ENCODE data around the gene ACSM6.
"Not testable (repeated sequence)": the region's sequence is repeated elsewhere in the genome, so short reads cannot be mapped to it uniquely, and the experiment has no call there.

Gene ACSM6

GRCh38 chr10:95236068-95236903, 42.2 kb downstream of the ACSM6 start:
- H3K27ac ChIP-seq (ENCODE audit: low read length) = no peak overlapping the region
- H3K4me3 ChIP-seq (ENCODE audit: low read depth in 1 of 2, low read length in 2 of 2) = no peak overlapping the region
- H3K9me3 ChIP-seq (ENCODE audit: control insufficient read depth in 1 of 2, low read length in 2 of 2) = no peaks in the 10 kb centered on the region
- peaks cover 20 to 25% of the 10 kb centered on the region in 2 donors for H3K36me3 ChIP-seq (ENCODE audit: control insufficient read depth in 1 of 2, insufficient read depth in 2 of 2, low read length in 2 of 2)
- H3K27me3 ChIP-seq (ENCODE audit: low read depth, low read length) = no peaks in the 10 kb centered on the region
- H3K4me1 ChIP-seq (ENCODE audit: control insufficient read depth in 1 of 2, insufficient read depth in 2 of 2, low read length in 2 of 2) = no peaks in the 10 kb centered on the region

GRCh38 chr10:95237376-95238170, 43.5 kb downstream of the ACSM6 start:
- H3K27me3 ChIP-seq (ENCODE audit: low read depth, low read length) = no peaks in the 10 kb centered on the region
- H3K36me3 ChIP-seq (ENCODE audit: control insufficient read depth in 1 of 2, insufficient read depth in 2 of 2, low read length in 2 of 2) = peaks cover 25 to 27% of the 10 kb centered on the region in 2 donors

GRCh38 chr10:95240096-95240495, 46.1 kb downstream of the ACSM6 start:
- peaks cover 17 to 24% of the 10 kb centered on the region in 2 donors for H3K36me3 ChIP-seq (ENCODE audit: control insufficient read depth in 1 of 2, insufficient read depth in 2 of 2, low read length in 2 of 2)
- H3K27ac ChIP-seq (ENCODE audit: low read length); H3K4me1 ChIP-seq (ENCODE audit: control insufficient read depth in 1 of 2, insufficient read depth in 2 of 2, low read length in 2 of 2); H3K9me3 ChIP-seq (ENCODE audit: control insufficient read depth in 1 of 2, low read length in 2 of 2); H3K4me3 ChIP-seq (ENCODE audit: low read depth in 1 of 2, low read length in 2 of 2); H3K27me3 ChIP-seq (ENCODE audit: low read depth, low read length): not testable (repeated sequence)

More at GRCh38 chr10:95237376-95238170, 43.5 kb downstream of the ACSM6 start:
- no peak overlapping the region for H3K4me3 ChIP-seq (ENCODE audit: low read depth in 1 of 2, low read length in 2 of 2)
- H3K27ac ChIP-seq (ENCODE audit: low read length) = no peak overlapping the region
- H3K4me1 ChIP-seq (ENCODE audit: control insufficient read depth in 1 of 2, insufficient read depth in 2 of 2, low read length in 2 of 2) = no peaks in the 10 kb centered on the region
- no peaks in the 10 kb centered on the region for H3K9me3 ChIP-seq (ENCODE audit: control insufficient read depth in 1 of 2, low read length in 2 of 2)

GRCh38 chr10:95240811-95241210, 46.8 kb downstream of the ACSM6 start:
- Histone ChIP-seq H3K4me3 (ENCODE audit: low read depth in 1 of 2, low read length in 2 of 2) (no peak overlapping the region), H3K36me3 (ENCODE audit: control insufficient read depth in 1 of 2, insufficient read depth in 2 of 2, low read length in 2 of 2) (peaks cover 17 to 31% of the 10 kb centered on the region in 2 donors), H3K27ac (ENCODE audit: low read length) (no peak overlapping the region), H3K27me3 (ENCODE audit: low read depth, low read length) (no peaks in the 10 kb centered on the region), H3K9me3 (ENCODE audit: control insufficient read depth in 1 of 2, low read length in 2 of 2) (no peaks in the 10 kb centered on the region), H3K4me1 (ENCODE audit: control insufficient read depth in 1 of 2, insufficient read depth in 2 of 2, low read length in 2 of 2) (no peaks in the 10 kb centered on the region)

GRCh38 chr10:95241533-95241932, 47.5 kb downstream of the ACSM6 start:
- Histone ChIP-seq H3K4me1 (ENCODE audit: control insufficient read depth in 1 of 2, insufficient read depth in 2 of 2, low read length in 2 of 2) (peaks cover 0 to under 1% of the 10 kb centered on the region in 2 donors), H3K4me3 (ENCODE audit: low read depth in 1 of 2, low read length in 2 of 2) (no peak overlapping the region), H3K9me3 (ENCODE audit: control insufficient read depth in 1 of 2, low read length in 2 of 2) (no peaks in the 10 kb centered on the region), H3K27ac (ENCODE audit: low read length) (no peak overlapping the region), H3K36me3 (ENCODE audit: control insufficient read depth in 1 of 2, insufficient read depth in 2 of 2, low read length in 2 of 2) (peaks cover 17 to 38% of the 10 kb centered on the region in 2 donors), H3K27me3 (ENCODE audit: low read depth, low read length) (no peaks in the 10 kb centered on the region)

- peaks cover 4 to 13% of the 10 kb centered on the region in 2 donors for H3K4me1 ChIP-seq (ENCODE audit: control insufficient read depth in 1 of 2, insufficient read depth in 2 of 2, low read length in 2 of 2)
- H3K9me3 ChIP-seq (ENCODE audit: control insufficient read depth in 1 of 2, low read length in 2 of 2) = no peaks in the 10 kb centered on the region
- H3K36me3 ChIP-seq (ENCODE audit: control insufficient read depth in 1 of 2, insufficient read depth in 2 of 2, low read length in 2 of 2) = peaks cover 16 to 37% of the 10 kb centered on the region in 2 donors
- H3K27me3 ChIP-seq (ENCODE audit: low read depth, low read length) = no peaks in the 10 kb centered on the region
- H3K27ac ChIP-seq (ENCODE audit: low read length) = no peak overlapping the region
- no peak overlapping the region for H3K4me3 ChIP-seq (ENCODE audit: low read depth in 1 of 2, low read length in 2 of 2)
Measured at GRCh38 chr10:95242581-95243317, 48.7 kb downstream of the ACSM6 start.

- Histone ChIP-seq H3K4me3 (ENCODE audit: low read depth in 1 of 2, low read length in 2 of 2) (no peak overlapping the region), H3K27me3 (ENCODE audit: low read depth, low read length) (no peaks in the 10 kb centered on the region), H3K27ac (ENCODE audit: low read length) (no peak overlapping the region), H3K4me1 (ENCODE audit: control insufficient read depth in 1 of 2, insufficient read depth in 2 of 2, low read length in 2 of 2) (peaks cover 4 to 15% of the 10 kb centered on the region in 2 donors), H3K9me3 (ENCODE audit: control insufficient read depth in 1 of 2, low read length in 2 of 2) (no peaks in the 10 kb centered on the region), H3K36me3 (ENCODE audit: control insufficient read depth in 1 of 2, insufficient read depth in 2 of 2, low read length in 2 of 2) (peaks cover 10 to 35% of the 10 kb centered on the region in 2 donors)
Measured at GRCh38 chr10:95243318-95243617, 49.2 kb downstream of the ACSM6 start.

GRCh38 chr10:95244152-95244551, 50.1 kb downstream of the ACSM6 start:
- H3K4me3 ChIP-seq (ENCODE audit: low read depth in 1 of 2, low read length in 2 of 2) = no peak overlapping the region
- peaks cover 4 to 15% of the 10 kb centered on the region in 2 donors for H3K4me1 ChIP-seq (ENCODE audit: control insufficient read depth in 1 of 2, insufficient read depth in 2 of 2, low read length in 2 of 2)
- no peaks in the 10 kb centered on the region for H3K27me3 ChIP-seq (ENCODE audit: low read depth, low read length)
- no peak overlapping the region for H3K27ac ChIP-seq (ENCODE audit: low read length)
- H3K36me3 ChIP-seq (ENCODE audit: control insufficient read depth in 1 of 2, insufficient read depth in 2 of 2, low read length in 2 of 2) = peaks cover 4 to 32% of the 10 kb centered on the region in 2 donors
- H3K9me3 ChIP-seq (ENCODE audit: control insufficient read depth in 1 of 2, low read length in 2 of 2) = no peaks in the 10 kb centered on the region

GRCh38 chr10:95245425-95246055, 51.5 kb downstream of the ACSM6 start:
- Histone ChIP-seq H3K4me3 (ENCODE audit: low read depth in 1 of 2, low read length in 2 of 2) (no peak overlapping the region), H3K9me3 (ENCODE audit: control insufficient read depth in 1 of 2, low read length in 2 of 2) (no peaks in the 10 kb centered on the region), H3K36me3 (ENCODE audit: control insufficient read depth in 1 of 2, insufficient read depth in 2 of 2, low read length in 2 of 2) (peaks cover 0 to 32% of the 10 kb centered on the region in 2 donors), H3K27ac (ENCODE audit: low read length) (no peak overlapping the region), H3K4me1 (ENCODE audit: control insufficient read depth in 1 of 2, insufficient read depth in 2 of 2, low read length in 2 of 2) (peaks cover 4 to 15% of the 10 kb centered on the region in 2 donors), H3K27me3 (ENCODE audit: low read depth, low read length) (no peaks in the 10 kb centered on the region)

- H3K9me3 ChIP-seq (ENCODE audit: control insufficient read depth in 1 of 2, low read length in 2 of 2) = no peaks in the 10 kb centered on the region
- H3K27ac ChIP-seq (ENCODE audit: low read length) = peak overlapping the region; percentile 49
- no peaks in the 10 kb centered on the region for H3K27me3 ChIP-seq (ENCODE audit: low read depth, low read length)
- peaks cover 0 to 28% of the 10 kb centered on the region in 2 donors for H3K36me3 ChIP-seq (ENCODE audit: control insufficient read depth in 1 of 2, insufficient read depth in 2 of 2, low read length in 2 of 2)
- peaks cover 4 to 15% of the 10 kb centered on the region in 2 donors for H3K4me1 ChIP-seq (ENCODE audit: control insufficient read depth in 1 of 2, insufficient read depth in 2 of 2, low read length in 2 of 2)
- no peak overlapping the region for H3K4me3 ChIP-seq (ENCODE audit: low read depth in 1 of 2, low read length in 2 of 2)
Measured at GRCh38 chr10:95246582-95247051, 52.6 kb downstream of the ACSM6 start.
